ENCODE measurements around the gene PNPLA6. TPM values are rescaled to one million over a fixed set of nuclear protein-coding genes. Genes with fewer than 3 reads are reported as not detected.

PNPLA6 gene
- total and polyA plus RNA-seq, 2 of the 13 experiments (the other 11 are each of a cell fraction or from before 2014, with no cell fraction given) = 24.9 to 28.2 TPM

- no peak for TF ChIP-seq DMTF1 (CRISPR knock-in tag; IDR thresholded peaks at IDR 0.05)
- no peak for TF ChIP-seq MLLT10 (CRISPR knock-in tag; IDR thresholded peaks at IDR 0.05)
- TF ChIP-seq TEAD3 (CRISPR knock-in tag; optimal IDR thresholded peaks at IDR 0.05; ENCODE audit: borderline replicate concordance) = peak; percentile 12
- peak; percentile 56; the same call in 1 of the 2 replicates for TF ChIP-seq SAP130 (CRISPR knock-in tag; IDR thresholded peaks at IDR 0.05; ENCODE audit: low read depth)
- TF ChIP-seq ZNF407 (CRISPR knock-in tag; IDR thresholded peaks at IDR 0.05; ENCODE audit: not compliant biosample characterization) = no peak
- TF ChIP-seq HNRNPK (IDR thresholded peaks at IDR 0.05; ENCODE audit: low read depth, low read length, poor library complexity, severe bottlenecking) = no peak
- TF ChIP-seq ZNF234 (CRISPR knock-in tag; conservative IDR thresholded peaks at IDR 0.05) = no peak
- peak; percentile 21; the same call in 1 of the 2 replicates for TF ChIP-seq FOSL2 (CRISPR knock-in tag; IDR thresholded peaks at IDR 0.05)
- TF ChIP-seq ZNF33B (CRISPR knock-in tag; IDR thresholded peaks at IDR 0.05) = no peak
- no peak for TF ChIP-seq JDP2 (CRISPR knock-in tag; IDR thresholded peaks at IDR 0.05; ENCODE audit: borderline replicate concordance)
- TF ChIP-seq ZSCAN29 (CRISPR knock-in tag; conservative IDR thresholded peaks at IDR 0.05) = no peak
- TF ChIP-seq ZNF329 (CRISPR knock-in tag; IDR thresholded peaks at IDR 0.05; ENCODE audit: low read depth) = 0 out of 2 replicates have a peak, but pooled peaks have one; percentile 37
- TF ChIP-seq HOMEZ (CRISPR knock-in tag; IDR thresholded peaks at IDR 0.05; ENCODE audit: low read depth) = no peak
- TF ChIP-seq AHR (CRISPR knock-in tag; IDR thresholded peaks at IDR 0.05) = no peak
- no peak for TF ChIP-seq ARID3A (IDR thresholded peaks at IDR 0.05; ENCODE audit: low read depth, low read length)
- TF ChIP-seq ZNF780A (CRISPR knock-in tag; IDR thresholded peaks at IDR 0.05) = no peak
- TF ChIP-seq ZNF530 (CRISPR knock-in tag; IDR thresholded peaks at IDR 0.05; ENCODE audit: low read depth) = no peak
Observed at GRCh38 chr19:7509625-7510024, 25.9 kb upstream of the PNPLA6 start (continued).

Data from HepG2 (cell line).